ENCODE measurements around the gene PUS7L.

DNA sequence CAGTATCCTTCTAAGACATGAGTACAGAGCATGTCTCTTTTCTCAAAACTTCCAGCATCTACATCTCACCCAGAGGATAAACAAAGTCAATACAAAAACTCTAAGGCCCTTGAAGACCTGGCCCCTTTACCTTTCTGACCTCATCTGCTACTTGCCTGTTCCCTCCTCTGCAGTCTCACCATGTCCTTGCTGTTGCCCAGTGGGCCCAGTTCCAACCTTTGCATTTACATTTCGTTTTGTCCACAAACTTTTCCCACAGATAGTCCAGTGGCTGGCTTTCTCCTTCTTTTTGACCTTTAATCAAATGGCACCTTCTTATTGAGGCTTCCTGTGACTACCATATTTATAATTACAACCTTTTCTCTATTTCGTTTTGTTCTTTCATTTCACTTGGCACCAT lies 1.8 kb upstream of the PUS7L start:
- TF ChIP-seq, protein P1, sequence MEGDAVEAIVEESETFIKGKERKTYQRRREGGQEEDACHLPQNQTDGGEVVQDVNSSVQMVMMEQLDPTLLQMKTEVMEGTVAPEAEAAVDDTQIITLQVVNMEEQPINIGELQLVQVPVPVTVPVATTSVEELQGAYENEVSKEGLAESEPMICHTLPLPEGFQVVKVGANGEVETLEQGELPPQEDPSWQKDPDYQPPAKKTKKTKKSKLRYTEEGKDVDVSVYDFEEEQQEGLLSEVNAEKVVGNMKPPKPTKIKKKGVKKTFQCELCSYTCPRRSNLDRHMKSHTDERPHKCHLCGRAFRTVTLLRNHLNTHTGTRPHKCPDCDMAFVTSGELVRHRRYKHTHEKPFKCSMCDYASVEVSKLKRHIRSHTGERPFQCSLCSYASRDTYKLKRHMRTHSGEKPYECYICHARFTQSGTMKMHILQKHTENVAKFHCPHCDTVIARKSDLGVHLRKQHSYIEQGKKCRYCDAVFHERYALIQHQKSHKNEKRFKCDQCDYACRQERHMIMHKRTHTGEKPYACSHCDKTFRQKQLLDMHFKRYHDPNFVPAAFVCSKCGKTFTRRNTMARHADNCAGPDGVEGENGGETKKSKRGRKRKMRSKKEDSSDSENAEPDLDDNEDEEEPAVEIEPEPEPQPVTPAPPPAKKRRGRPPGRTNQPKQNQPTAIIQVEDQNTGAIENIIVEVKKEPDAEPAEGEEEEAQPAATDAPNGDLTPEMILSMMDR (IDR thresholded peaks at IDR 0.05), result no peak
- TF ChIP-seq POLR2A (IDR thresholded peaks at IDR 0.05), result no peak
